Kidney (tissue), 14 donors: ENCODE measurements around the gene TMEM52. TPM values are rescaled to one million over a fixed set of nuclear protein-coding genes. Genes with fewer than 3 reads are reported as not detected.
A peak's percentile ranks its signal among the peaks of the same experiment; 100 is the strongest.

ENCODE experiments used
- DNase-seq, 5 donors: peaks; one replicate each; pipeline ENCODE4 v3.0.0-alpha.2; 2013 to 2020
- FAIRE-seq: peaks from 2 replicates; lab custom pipeline; 2012; peaks lifted over from hg19 to GRCh38; lab: Jason Lieb, UNC
- H3K27ac ChIP-seq, 2 donors: one replicate each; pipeline ENCODE4 v1.7.0; 2013; ENCODE audit warnings: low read depth in 2 of 2, low read length in 2 of 2, inconsistent platforms in 1 of 2
- H3K27me3 ChIP-seq: one replicate; pipeline ENCODE4 v1.7.1; 2013; ENCODE audit warnings: low read length, inconsistent platforms; ENCODE audit not compliant: control insufficient read depth, insufficient read depth
- H3K36me3 ChIP-seq, 3 donors: one replicate each; pipeline versions ENCODE4 v1.7.0 to v1.7.1; 2013; ENCODE audit warnings: low read length in 3 of 3, control low read depth in 1 of 3, inconsistent platforms in 1 of 3; ENCODE audit not compliant: insufficient read depth in 3 of 3, control insufficient read depth in 2 of 3
- H3K4me1 ChIP-seq, 3 donors: one replicate each; pipeline versions ENCODE4 v1.7.0 to v1.7.1; 2013; ENCODE audit warnings: low read length in 3 of 3, inconsistent platforms in 1 of 3, low read depth in 1 of 3; ENCODE audit not compliant: control insufficient read depth in 2 of 3, insufficient read depth in 2 of 3
- H3K4me3 ChIP-seq, 3 donors: one replicate each; pipeline versions ENCODE4 v1.7.0 to v1.8.1; 2013; ENCODE audit warnings: low read length in 3 of 3, control low read depth in 1 of 3, inconsistent platforms in 1 of 3
- H3K9ac ChIP-seq, 3 donors: one replicate each; pipeline versions ENCODE4 v1.7.0 to v1.7.1; 2013; ENCODE audit warnings: low read length in 3 of 3, control low read depth in 1 of 3, inconsistent platforms in 1 of 3
- H3K9me3 ChIP-seq, 3 donors: one replicate each; pipeline versions ENCODE4 v1.7.0 to v1.7.1; 2013; ENCODE audit warnings: low read length in 3 of 3, control low read depth in 1 of 3, inconsistent platforms in 1 of 3; ENCODE audit not compliant: control insufficient read depth in 2 of 3, insufficient read depth in 1 of 3
- CTCF ChIP-seq: IDR thresholded peaks from 3 replicates; pipeline ENCODE4 v1.5.1; 2012; ENCODE audit warnings: mild to moderate bottlenecking, moderate library complexity, borderline replicate concordance; ENCODE audit not compliant: insufficient read depth; ENCODE audit errors: extremely low read depth
- intact Hi-C: fragments of 100-400 bp; cut with DNase I; formaldehyde crosslinking; loops from one replicate; pipeline ENCODE4 v1.11.1; 2022
- polyA plus RNA-seq: library from polyadenylated mRNA; stranded (reverse); fragments of 350-450 nt; fragmentation: Illumina TruSeq; extraction: RNeasy Lipid Tissue Mini Kit (QIAGEN cat#74804); gene quantifications from one replicate; pipeline ENCODE4 v1.2.3, GENCODE V29; 2014; ENCODE audit warnings: low read depth, low replicate concordance; ENCODE audit not compliant: insufficient read depth
- total RNA-seq: library from RNA; stranded (reverse); fragmentation: NEBNext Ultra II Directional; extraction: Animal tissue kit (Norgen Biotek cat#: 25700); gene quantifications from one replicate; pipeline ENCODE4 v1.2.1, GENCODE V29; 2021
- donor health status: control.
- donor health status: control.
- donor health status: control.
- donor health status: control.
- donor health status: control.
- donor health status: DM: yes; HTN: yes; CAD: no.
- donor health status: Normal renal cell carcinoma (clear cell type).

Gene TMEM52
- total and polyA plus RNA-seq, 2 donors from 2014 or later, result 0.50 to 5.1 TPM

- FAIRE-seq, result peak; percentile 61
- H3K9me3 ChIP-seq, result no peaks in the 10 kb centered on the region
- H3K27me3 ChIP-seq, result no peaks in the 10 kb centered on the region
- H3K27ac ChIP-seq, result peak overlapping the region in 1 of 2 donors; percentile 37
- peaks cover 0 to 13% (median 0%) of the 10 kb centered on the region in 3 donors for H3K4me1 ChIP-seq
- TF ChIP-seq CTCF, result peak; percentile 92
- no peaks in the 10 kb centered on the region for H3K36me3 ChIP-seq
- no peak overlapping the region for H3K4me3 ChIP-seq
- intact Hi-C loops, result no loop called here
- H3K9ac ChIP-seq, result no peak overlapping the region
- peak; percentile 87 to 94 (median 91) for DNase-seq
Observed at GRCh38 chr1:1906185-1907097, 12.6 kb downstream of the TMEM52 start.

- DNase-seq (no peak), FAIRE-seq (no peak)
- Histone ChIP-seq H3K27me3 (no peaks in the 10 kb centered on the region), H3K9me3 (no peaks in the 10 kb centered on the region), H3K9ac (no peak overlapping the region), H3K4me3 (no peak overlapping the region), H3K27ac (no peak overlapping the region), H3K36me3 (no peaks in the 10 kb centered on the region), H3K4me1 (peaks cover 0 to 10% (median 0%) of the 10 kb centered on the region in 3 donors)
- intact Hi-C loops, result no loop called here
- no peak for TF ChIP-seq CTCF
Observed at GRCh38 chr1:1903224-1903623, 15.9 kb downstream of the TMEM52 start.

GRCh38 chr1:1901641-1902294, 17.3 kb downstream of the TMEM52 start:
- peak in 1 of 5 donors; percentile 71 for DNase-seq
- intact Hi-C loops, result no loop called here
- Histone ChIP-seq H3K9me3 (no peaks in the 10 kb centered on the region), H3K27ac (no peak overlapping the region), H3K36me3 (no peaks in the 10 kb centered on the region), H3K27me3 (no peaks in the 10 kb centered on the region), H3K4me3 (no peak overlapping the region), H3K9ac (no peak overlapping the region), H3K4me1 (peaks cover 0 to 3% (median 0%) of the 10 kb centered on the region in 3 donors)
- no peak for TF ChIP-seq CTCF
- FAIRE-seq, result no peak
